ENCODE data around the gene EVA1B. TPM values are rescaled to one million over a fixed set of nuclear protein-coding genes. Genes with fewer than 3 reads are reported as not detected.

Gene EVA1B
- total RNA-seq, 3 donors from 2014 or later (not counting 1 experiment from before 2014, with no cell fraction given), result 4.0 to 8.0 (median 4.9) TPM

- H3K27me3 Mint-ChIP-seq (ENCODE audit: low read depth in 2 of 2), result peaks cover 0 to 5% of the 10 kb centered on the region in 2 donors
- H3K4me1 ChIP-seq (ENCODE audit: control insufficient read depth, insufficient read depth, low read length), result peaks cover 41% of the 10 kb centered on the region
- H3K27me3 ChIP-seq (ENCODE audit: control insufficient read depth, insufficient read depth, low read length), result no peaks in the 10 kb centered on the region
- H3K27ac ChIP-seq (ENCODE audit: low read length), result no peak overlapping the region
- peak in 1 of 2 donors; percentile 26 for DNase-seq
- peaks cover 6 to 35% of the 10 kb centered on the region in 2 donors for H3K4me1 Mint-ChIP-seq
- peak overlapping the region; percentile 52 for H3K4me3 ChIP-seq (ENCODE audit: low read length)
- whole genome bisulfite sequencing (ENCODE audit: insufficient coverage), result 59% methylated on average over 66 of the region's 67 CpGs
- H3K9me3 Mint-ChIP-seq, result no peaks in the 10 kb centered on the region
- no peak for TF ChIP-seq CTCF (IDR thresholded peaks at IDR 0.05)
- no peaks in the 10 kb centered on the region for H3K9me3 ChIP-seq (ENCODE audit: control insufficient read depth, insufficient read depth, low read length)
- intact Hi-C loops (cut with micrococcal nuclease), result loop anchor here (5.0 kb wide), 1 partner anchor 45 kb away; no protein-coding TSS in a partner anchor
- H3K4me3 Mint-ChIP-seq, result peak overlapping the region; percentile 81
- H3K27ac Mint-ChIP-seq, result peak overlapping the region in 1 of 2 donors; percentile 73
- no peaks in the 10 kb centered on the region for H3K36me3 ChIP-seq (ENCODE audit: control insufficient read depth, insufficient read depth, low read length)
- ATAC-seq, result no peak
- no peaks in the 10 kb centered on the region for H3K36me3 Mint-ChIP-seq
Measured at GRCh38 chr1:36322041-36322785, 1.2 kb downstream of the EVA1B start.

GRCh38 chr1:36321119-36321951 lies 2.1 kb downstream of the EVA1B start:
- DNase-seq (peak in 1 of 2 donors; percentile 57), ATAC-seq (peak; percentile 28 to 41 (median 31))
- Mint-ChIP-seq H3K9me3 (no peaks in the 10 kb centered on the region), H3K36me3 (no peaks in the 10 kb centered on the region), H3K4me3 (peak overlapping the region; percentile 82), H3K27me3 (ENCODE audit: low read depth in 2 of 2) (no peaks in the 10 kb centered on the region), H3K27ac (peak overlapping the region in 1 of 2 donors; percentile 83), H3K4me1 (peaks cover 6 to 30% of the 10 kb centered on the region in 2 donors)
- Histone ChIP-seq H3K9me3 (ENCODE audit: control insufficient read depth, insufficient read depth, low read length) (no peaks in the 10 kb centered on the region), H3K4me3 (ENCODE audit: low read length) (peak overlapping the region; percentile 28), H3K27ac (ENCODE audit: low read length) (no peak overlapping the region), H3K36me3 (ENCODE audit: control insufficient read depth, insufficient read depth, low read length) (no peaks in the 10 kb centered on the region), H3K27me3 (ENCODE audit: control insufficient read depth, insufficient read depth, low read length) (no peaks in the 10 kb centered on the region), H3K4me1 (ENCODE audit: control insufficient read depth, insufficient read depth, low read length) (peaks cover 41% of the 10 kb centered on the region)
- TF ChIP-seq CTCF (IDR thresholded peaks at IDR 0.05), result no peak
- 39% methylated on average over 59 of the region's 59 CpGs for WGBS (ENCODE audit: insufficient coverage)
- intact Hi-C loops (cut with micrococcal nuclease), result loop anchor here (5.0 kb wide), 1 partner anchor 46 kb away; no protein-coding TSS in a partner anchor

GRCh38 chr1:36320767-36321118 lies 2.7 kb downstream of the EVA1B start:
- Mint-ChIP-seq H3K4me3 (peak overlapping the region; percentile 82), H3K36me3 (no peaks in the 10 kb centered on the region), H3K4me1 (peaks cover 6 to 27% of the 10 kb centered on the region in 2 donors), H3K9me3 (no peaks in the 10 kb centered on the region), H3K27ac (peak overlapping the region; percentile 70 to 83), H3K27me3 (ENCODE audit: low read depth in 2 of 2) (no peaks in the 10 kb centered on the region)
- H3K4me1 ChIP-seq (ENCODE audit: control insufficient read depth, insufficient read depth, low read length), result peaks cover 41% of the 10 kb centered on the region
- peak overlapping the region; percentile 28 for H3K4me3 ChIP-seq (ENCODE audit: low read length)
- no peak for TF ChIP-seq CTCF (IDR thresholded peaks at IDR 0.05)
- no peak overlapping the region for H3K27ac ChIP-seq (ENCODE audit: low read length)
- no peaks in the 10 kb centered on the region for H3K9me3 ChIP-seq (ENCODE audit: control insufficient read depth, insufficient read depth, low read length)
- intact Hi-C loops (cut with micrococcal nuclease), result loop anchor here (5.0 kb wide), 1 partner anchor 47 kb away; no protein-coding TSS in a partner anchor
- WGBS (ENCODE audit: insufficient coverage), result 10% methylated on average over 22 of the region's 23 CpGs
- no peaks in the 10 kb centered on the region for H3K36me3 ChIP-seq (ENCODE audit: control insufficient read depth, insufficient read depth, low read length)
- DNase-seq (peak in 1 of 2 donors; percentile 36), ATAC-seq (no peak)
- H3K27me3 ChIP-seq (ENCODE audit: control insufficient read depth, insufficient read depth, low read length), result no peaks in the 10 kb centered on the region
